Heart left ventricle (tissue), 13 donors: ENCODE data around the gene ASAP2.

Experiments used
- CTCF ChIP-seq, 12 donors: fragments of 200-600 bp; sonication (generic) in 4 of 12; IDR thresholded peaks; one replicate each; pipeline versions ENCODE4 v1.5.0 to v1.8.0; 2018 to 2022; ENCODE audit warnings: antibody characterized with exemption in 12 of 12, mild to moderate bottlenecking in 5 of 12
- POLR2A ChIP-seq, 2 donors: fragments of 450-650 bp; IDR thresholded peaks; one replicate each; pipeline ENCODE4 v1.6.1; 2017; ENCODE audit warnings: antibody characterized with exemption in 2 of 2, mild to moderate bottlenecking in 2 of 2, moderate library complexity in 2 of 2
- donor health status: ischemic (EF 13 %, LVEDD 7.1; RV severe dilation, severe dysfunction).
- donor health status: DM: no; HTN: yes; CAD: no.
- donor health status: DM: no; HTN: no; CAD: no.
- donor health status: ischemic (EF 25% LVEDD 6.9; RV normal size, moderate dysfunction).
- donor health status: ischemic (EF 25% LVEDD 5.7; RV mildly dilated, moderate dysfunction).
- donor health status: ischemic (EF 35%, LVEDD 5.7; RV mildly dilated, moderate dysfunction).
- donor health status: nonischemic (EF 11% LVEDD 7.7; RV severe dilation, severe dysfunction).
- donor health status: DM: yes; HTN: yes; CAD: no.
- donor health status: PGD.
- donor health status: ischemic (EF 29% LVEDD 5.4; RV normal size, mild dysfunction).
- donor health status: nonischemic (EF 23%, LVEDD 6.1; RV moderate dilation, normal function).

GRCh38 chr2:9286554-9287399 lies 80.2 kb downstream of the ASAP2 start:
- TF ChIP-seq CTCF (IDR thresholded peaks at IDR 0.05), result no peak
- no peak for TF ChIP-seq POLR2A (IDR thresholded peaks at IDR 0.05)
